GM18498 (cell line): ENCODE data around the gene RGS7.

ENCODE experiments used
- ATAC-seq: cut with Tn5 transposase; IDR thresholded peaks from one replicate; pipeline ENCODE4 v1.9.1; 2021; ENCODE audit warnings: mild to moderate bottlenecking, moderate library complexity; ENCODE audit not compliant: unreplicated experiment

The RGS7 gene

GRCh38 chr1:240854367-240854766 lies 502.6 kb downstream of the RGS7 start:
- ATAC-seq: no peak

- no peak for ATAC-seq
Observed at GRCh38 chr1:240847325-240847724, 509.7 kb downstream of the RGS7 start.

GRCh38 chr1:240844486-240844885 lies 512.5 kb downstream of the RGS7 start:
- no peak for ATAC-seq

DNA sequence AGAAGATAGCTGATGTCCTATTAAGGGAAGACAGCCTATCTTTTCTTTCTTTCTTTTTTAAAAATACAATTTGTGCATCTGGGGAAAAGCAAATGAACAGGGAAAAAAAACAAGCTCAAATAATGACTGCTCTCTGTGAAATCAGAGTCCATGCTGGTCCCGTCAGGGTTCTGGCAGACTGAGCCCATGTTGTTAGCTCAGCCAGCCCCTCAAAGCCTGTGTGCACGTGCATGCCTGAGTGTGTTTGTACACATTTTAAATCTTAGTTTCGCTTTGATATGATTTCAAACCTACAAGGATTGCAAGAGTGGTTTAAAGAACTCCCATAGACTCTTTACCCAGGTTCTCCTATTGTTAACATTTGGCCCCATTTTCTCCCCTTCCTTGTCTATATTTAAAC lies 513.2 kb downstream of the RGS7 start:
- no peak for ATAC-seq

DNA sequence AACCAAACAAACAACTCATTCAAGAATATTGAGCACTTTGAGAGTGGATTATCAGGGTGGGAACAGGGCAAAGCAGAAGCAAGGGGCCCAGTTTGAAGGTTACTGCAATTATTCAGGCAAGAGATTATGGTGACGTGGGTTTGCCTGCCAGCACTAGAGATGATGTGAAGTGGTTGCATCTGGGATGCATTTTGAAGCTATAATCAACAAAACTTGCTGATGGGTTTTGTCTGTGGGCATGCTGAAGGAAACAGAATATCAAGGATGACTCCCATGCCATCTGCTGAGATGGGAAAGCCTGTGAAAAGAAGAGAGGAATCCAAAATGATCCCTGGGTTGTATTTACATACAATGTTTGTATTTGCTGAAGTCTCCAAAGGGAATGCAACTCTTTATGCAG lies 520.7 kb downstream of the RGS7 start:
- ATAC-seq: no peak

- ATAC-seq: no peak
Observed at GRCh38 chr1:240835291-240835690, 521.7 kb downstream of the RGS7 start.

DNA sequence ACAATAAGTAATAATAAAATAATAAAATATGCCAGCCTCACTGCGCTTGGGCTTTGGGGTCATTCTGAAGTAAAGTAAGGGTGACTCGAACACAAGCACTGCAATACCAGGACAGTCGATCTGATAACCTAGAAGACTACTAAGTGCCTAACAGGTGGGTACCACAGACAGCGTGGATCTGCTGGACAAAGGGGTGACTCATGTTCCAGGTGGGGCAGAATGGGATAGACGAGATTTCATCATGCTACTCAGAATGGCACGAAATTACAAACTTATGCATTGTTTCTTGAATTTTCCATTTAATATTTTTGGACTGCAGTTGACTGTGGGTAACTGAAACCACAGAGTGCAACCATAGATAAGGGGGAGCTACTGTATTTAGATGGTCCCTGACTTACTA lies 523.9 kb downstream of the RGS7 start:
- no peak for ATAC-seq

GRCh38 chr1:240831922-240832321 lies 525.1 kb downstream of the RGS7 start:
- ATAC-seq: no peak

- ATAC-seq: no peak
Observed at GRCh38 chr1:240831191-240831631, 525.8 kb downstream of the RGS7 start.

GRCh38 chr1:240829487-240829886 lies 527.5 kb downstream of the RGS7 start:
- no peak for ATAC-seq

DNA sequence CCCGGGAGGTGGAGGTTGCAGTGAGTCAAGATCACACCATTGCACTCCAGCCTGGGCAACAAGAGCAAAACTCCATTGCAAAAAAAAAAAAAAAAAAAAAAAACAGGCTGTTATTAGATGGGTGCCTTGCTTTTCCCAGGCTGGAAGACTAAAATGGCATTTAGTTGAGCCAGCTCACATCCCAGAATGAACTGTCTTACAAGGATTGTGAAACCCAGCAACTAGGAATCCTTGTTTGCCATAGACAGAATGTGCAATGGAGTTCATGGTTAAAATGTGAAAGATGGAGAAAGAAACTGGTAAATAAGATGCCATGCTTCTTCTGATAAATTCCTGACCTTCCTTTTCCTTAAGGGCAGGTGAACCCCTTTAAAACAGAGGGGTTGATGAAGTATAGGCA lies 529.2 kb downstream of the RGS7 start:
- no peak for ATAC-seq

GRCh38 chr1:240824238-240824637 lies 532.8 kb downstream of the RGS7 start:
- ATAC-seq: no peak

DNA sequence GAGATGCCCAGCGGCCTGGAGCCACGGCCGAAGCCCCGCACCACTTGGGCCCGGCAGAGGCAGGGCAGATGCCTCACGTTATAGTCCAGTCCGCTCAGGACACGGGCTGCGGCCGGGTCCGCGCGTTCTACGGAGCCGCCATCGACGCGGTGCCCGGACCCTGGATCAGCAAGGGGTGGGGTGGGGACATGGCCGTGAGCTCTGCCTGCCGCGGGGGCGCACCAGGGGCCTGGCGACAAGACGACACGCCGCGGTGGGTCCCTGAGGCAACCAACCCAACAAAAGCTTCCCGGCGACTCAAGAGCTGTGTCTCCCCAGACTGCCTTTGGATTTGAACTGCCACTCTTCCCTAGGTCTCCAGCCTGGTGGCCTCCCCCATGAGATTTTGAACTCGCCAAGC lies 533.6 kb downstream of the RGS7 start:
- no peak for ATAC-seq

- no peak for ATAC-seq
Observed at GRCh38 chr1:240821925-240822324, 535.1 kb downstream of the RGS7 start.

DNA sequence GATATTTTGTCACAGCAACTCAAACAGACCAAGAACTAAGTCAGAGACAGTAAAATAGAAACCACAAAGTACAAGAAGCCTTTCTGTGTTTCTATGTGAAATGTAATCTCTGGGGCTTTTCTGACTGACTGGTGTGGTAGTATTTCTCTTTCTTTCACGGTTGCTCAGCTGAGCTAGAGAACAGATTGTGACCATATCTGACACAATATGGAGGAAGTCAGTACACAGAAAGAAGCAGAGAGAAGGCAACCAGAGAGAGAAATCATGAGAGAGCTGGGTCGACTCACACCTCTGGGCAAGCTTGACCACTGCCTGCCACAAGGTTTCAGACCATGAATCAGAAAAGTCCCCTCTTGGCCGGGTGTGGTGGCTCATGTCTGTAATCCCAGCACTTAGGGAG lies 536.2 kb downstream of the RGS7 start:
- peak; percentile 67 for ATAC-seq

- ATAC-seq: no peak
Observed at GRCh38 chr1:240816472-240816871, 540.5 kb downstream of the RGS7 start.

DNA sequence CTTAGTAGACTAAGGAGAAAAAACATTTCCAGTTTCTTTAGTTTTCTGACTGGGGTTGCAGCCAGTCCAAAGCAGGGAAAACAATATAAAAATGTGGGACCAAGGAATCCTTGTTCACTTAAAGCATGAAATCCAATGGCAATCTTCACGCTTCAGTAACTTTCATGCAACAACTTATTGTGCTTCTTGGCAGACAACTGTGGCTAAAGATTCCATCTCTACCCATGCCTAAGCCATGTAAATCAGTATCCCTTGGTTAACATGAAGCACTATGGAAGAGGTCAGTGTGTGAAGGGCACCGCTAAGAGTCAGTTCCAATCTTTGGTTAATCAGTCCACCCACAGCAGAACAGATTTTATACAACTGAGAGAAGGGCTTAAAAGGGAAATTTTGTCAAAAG lies 543.3 kb downstream of the RGS7 start:
- ATAC-seq: no peak

GRCh38 chr1:240811256-240811655 lies 545.7 kb downstream of the RGS7 start:
- ATAC-seq: no peak

DNA sequence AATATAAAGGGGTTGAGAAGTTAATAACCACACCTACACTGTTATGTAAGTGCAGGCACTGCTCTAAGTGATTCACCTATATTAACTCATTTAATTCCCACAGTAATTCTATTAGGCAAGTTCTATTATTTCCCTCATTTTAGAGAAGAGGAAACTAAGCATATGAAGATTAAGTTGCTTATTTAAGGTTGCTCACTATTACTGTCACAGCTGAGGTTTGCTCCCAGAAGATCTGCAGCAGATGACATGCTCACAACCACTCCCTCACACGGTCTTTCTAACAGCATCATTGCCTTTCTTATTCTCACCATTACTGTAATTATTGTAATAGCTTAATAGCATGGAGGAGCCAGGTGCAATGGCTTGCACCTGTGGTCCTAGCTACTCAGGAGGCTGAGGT lies 548.6 kb downstream of the RGS7 start:
- no peak for ATAC-seq

DNA sequence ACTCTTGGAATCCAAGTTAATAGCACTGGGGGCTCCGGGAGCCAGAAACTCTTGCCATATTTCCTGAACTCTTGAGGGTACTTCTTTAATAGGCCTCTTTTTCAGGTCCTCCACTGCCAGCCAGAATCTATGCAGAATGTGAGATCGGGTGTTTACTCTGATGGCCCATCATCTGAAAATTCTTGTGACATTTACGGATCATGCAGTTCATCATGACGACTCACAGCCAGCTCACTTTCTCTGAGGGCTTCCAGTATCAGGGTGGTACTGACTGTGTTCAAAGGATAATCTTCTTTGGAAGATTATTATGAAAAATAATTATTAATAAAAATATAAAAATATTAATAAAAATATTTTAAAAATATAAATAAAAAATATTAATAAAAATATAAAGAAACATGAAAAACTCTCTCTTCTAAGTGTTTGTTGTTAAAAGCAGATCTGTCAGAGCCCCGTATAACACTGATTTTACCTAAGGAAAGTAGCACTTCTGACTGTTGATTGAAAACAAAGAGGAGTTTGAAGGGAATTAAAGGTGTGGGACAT lies 550.7 kb downstream of the RGS7 start:
- ATAC-seq: no peak

GRCh38 chr1:240804475-240804874 lies 552.5 kb downstream of the RGS7 start:
- ATAC-seq: no peak

DNA sequence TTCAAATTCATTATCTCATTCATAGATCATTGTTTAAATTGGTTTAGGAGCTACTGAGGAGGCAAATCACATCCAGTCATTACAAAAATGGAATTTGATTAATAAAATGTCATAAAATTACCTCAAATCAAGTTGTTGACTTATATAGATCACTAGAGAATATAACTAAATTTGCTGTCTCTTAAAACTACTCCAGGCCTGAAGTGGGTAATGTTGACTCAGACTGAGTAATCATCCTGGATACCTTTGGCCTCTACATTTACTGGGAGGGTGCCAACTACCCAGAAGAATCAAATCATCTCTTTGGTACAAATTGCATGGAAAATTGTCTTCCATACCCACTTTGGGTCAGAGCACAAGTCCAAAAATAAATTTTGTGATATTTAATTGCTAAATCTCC lies 553.9 kb downstream of the RGS7 start:
- ATAC-seq: no peak

DNA sequence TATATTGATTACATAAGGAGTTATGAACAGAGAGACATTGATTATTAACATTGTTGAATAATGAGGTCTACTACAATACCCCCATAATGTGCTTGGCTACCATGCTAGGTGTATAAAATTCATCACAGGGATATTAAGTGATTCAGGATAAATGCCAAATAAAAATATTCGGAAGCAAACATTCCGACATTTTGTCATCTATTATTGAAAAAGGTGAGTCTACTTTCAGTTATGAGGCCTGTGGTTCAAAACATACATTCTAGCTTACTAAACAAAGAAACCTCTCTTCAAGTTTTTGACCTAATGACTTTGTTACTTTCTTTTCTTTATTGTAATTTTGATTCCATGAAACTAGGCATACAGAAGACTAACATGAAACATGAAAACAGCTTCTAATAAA lies 554.7 kb downstream of the RGS7 start:
- ATAC-seq: no peak

- ATAC-seq: no peak
Observed at GRCh38 chr1:240801442-240801841, 555.6 kb downstream of the RGS7 start.
